Measurements from ENCODE around the gene RNU5D-1.
"Not testable (repeated sequence)": the region's sequence is repeated elsewhere in the genome, so short reads cannot be mapped to it uniquely, and the experiment has no call there.

The RNU5D-1 gene

DNA sequence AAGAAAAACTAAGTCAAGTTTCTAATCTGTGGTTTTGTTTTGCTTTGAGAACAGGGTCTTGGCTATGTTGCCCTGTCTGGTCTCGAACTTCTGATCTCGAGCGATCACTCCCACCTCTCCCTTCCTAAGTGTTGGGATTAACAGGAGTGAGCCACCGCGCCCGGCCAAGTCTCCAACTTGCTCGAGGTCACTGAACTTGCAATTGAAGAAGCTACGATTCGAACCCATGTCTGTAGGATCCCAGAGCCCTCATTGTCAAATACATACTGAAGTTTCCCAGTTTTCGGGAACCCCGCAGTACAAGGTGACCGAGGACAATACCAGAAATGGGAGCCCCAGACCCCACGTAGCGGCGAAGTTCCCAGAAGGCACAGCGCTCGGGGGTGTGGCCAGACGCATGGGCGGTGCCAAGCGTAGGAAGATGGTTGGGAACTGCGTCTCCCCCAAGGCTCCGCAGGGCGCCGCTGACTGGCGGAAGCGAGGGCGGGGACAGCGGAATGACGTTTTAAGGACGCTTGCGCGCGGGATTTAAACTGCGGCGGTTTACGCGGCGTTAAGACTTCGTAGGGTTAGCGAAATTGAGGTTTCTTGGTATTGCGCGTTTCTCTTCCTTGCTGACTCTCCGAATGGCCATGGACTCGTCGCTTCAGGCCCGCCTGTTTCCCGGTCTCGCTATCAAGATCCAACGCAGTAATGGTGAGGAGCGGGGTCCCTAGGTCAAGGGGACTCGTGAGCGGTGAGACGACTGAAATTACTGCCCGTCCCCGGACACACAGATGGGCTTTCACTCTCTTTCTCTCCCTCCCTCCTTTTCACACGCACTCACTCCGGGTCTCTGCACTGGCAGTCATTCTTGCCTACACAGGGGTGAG is 8.6 kb upstream of the RNU5D-1 start, which contains the start of gene KIF2C:
Gene KIF2C (plus strand): TSS at position 531 of the 872 bp plus-strand sequence. CDS start 96 bp downstream, at position 627.
- Histone ChIP-seq H2AFZ (ENCODE audit: low read length) (no peak within 1 kb of the TSS), H3F3A (ENCODE audit: insufficient read depth, low read length) (no peaks in the 10 kb centered on the region), H3K9ac (ENCODE audit: low read length) (peak within 1 kb of the TSS; percentile 99), H3K4me1 (ENCODE audit: insufficient read depth, low read length, severe bottlenecking) (peaks cover 31% of the 10 kb centered on the region), H3K27me3 (ENCODE audit: insufficient read depth, low read length) (no peaks in the 10 kb centered on the region), H3K79me2 (ENCODE audit: insufficient read depth, low read length) (peaks cover 21% of the 10 kb centered on the region), H3K4me3 (ENCODE audit: low read depth, low read length, poor library complexity, severe bottlenecking) (peak within 1 kb of the TSS; percentile 99), H3K9me2 (ENCODE audit: low read depth, low read length) (no peaks in the 10 kb centered on the region), H3K9me3 (ENCODE audit: low read length) (no peaks in the 10 kb centered on the region), H3K36me3 (ENCODE audit: insufficient read depth, low read length) (peaks cover 33% of the 10 kb centered on the region), H3K27ac (ENCODE audit: low read depth, low read length, poor library complexity, severe bottlenecking) (peak within 1 kb of the TSS; percentile 79), H3K4me2 (ENCODE audit: low read length) (peak within 1 kb of the TSS; percentile 99), H4K20me1 (ENCODE audit: insufficient read depth, low read length) (no peaks in the 10 kb centered on the region)
- TF ChIP-seq, protein P1, sequence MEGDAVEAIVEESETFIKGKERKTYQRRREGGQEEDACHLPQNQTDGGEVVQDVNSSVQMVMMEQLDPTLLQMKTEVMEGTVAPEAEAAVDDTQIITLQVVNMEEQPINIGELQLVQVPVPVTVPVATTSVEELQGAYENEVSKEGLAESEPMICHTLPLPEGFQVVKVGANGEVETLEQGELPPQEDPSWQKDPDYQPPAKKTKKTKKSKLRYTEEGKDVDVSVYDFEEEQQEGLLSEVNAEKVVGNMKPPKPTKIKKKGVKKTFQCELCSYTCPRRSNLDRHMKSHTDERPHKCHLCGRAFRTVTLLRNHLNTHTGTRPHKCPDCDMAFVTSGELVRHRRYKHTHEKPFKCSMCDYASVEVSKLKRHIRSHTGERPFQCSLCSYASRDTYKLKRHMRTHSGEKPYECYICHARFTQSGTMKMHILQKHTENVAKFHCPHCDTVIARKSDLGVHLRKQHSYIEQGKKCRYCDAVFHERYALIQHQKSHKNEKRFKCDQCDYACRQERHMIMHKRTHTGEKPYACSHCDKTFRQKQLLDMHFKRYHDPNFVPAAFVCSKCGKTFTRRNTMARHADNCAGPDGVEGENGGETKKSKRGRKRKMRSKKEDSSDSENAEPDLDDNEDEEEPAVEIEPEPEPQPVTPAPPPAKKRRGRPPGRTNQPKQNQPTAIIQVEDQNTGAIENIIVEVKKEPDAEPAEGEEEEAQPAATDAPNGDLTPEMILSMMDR (IDR thresholded peaks at IDR 0.05; ENCODE audit: low read length): no peak
- TF ChIP-seq EZH2 (IDR thresholded peaks at IDR 0.05; ENCODE audit: borderline replicate concordance, low read length): no peak

DNA sequence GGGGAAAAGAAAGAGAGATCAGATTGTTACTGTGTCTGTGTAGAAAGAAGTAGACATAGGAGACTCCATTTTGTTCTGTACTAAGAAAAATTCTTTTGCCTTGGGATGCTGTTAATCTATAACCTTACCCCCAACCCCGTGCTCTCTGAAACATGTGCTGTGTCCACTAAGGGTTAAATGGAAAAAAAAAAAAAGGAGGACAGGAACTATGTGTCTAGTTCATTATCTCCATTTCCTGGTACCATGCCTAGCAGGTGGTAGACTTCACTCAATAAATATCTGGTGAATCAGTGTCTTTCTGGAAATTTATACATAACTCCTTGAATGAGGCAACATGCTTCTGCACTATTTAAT is 8.0 kb upstream of the RNU5D-1 start:
- not testable (repeated sequence) for H4K20me1 ChIP-seq (ENCODE audit: insufficient read depth, low read length); H3K9me3 ChIP-seq (ENCODE audit: low read length); H3K27me3 ChIP-seq (ENCODE audit: insufficient read depth, low read length); H3K9me2 ChIP-seq (ENCODE audit: low read depth, low read length); H3F3A ChIP-seq (ENCODE audit: insufficient read depth, low read length); H2AFZ ChIP-seq (ENCODE audit: low read length)
- Histone ChIP-seq H3K36me3 (ENCODE audit: insufficient read depth, low read length) (peaks cover 27% of the 10 kb centered on the region), H3K27ac (ENCODE audit: low read depth, low read length, poor library complexity, severe bottlenecking) (peak overlapping the region; percentile 74), H3K79me2 (ENCODE audit: insufficient read depth, low read length) (peaks cover 21% of the 10 kb centered on the region), H3K4me1 (ENCODE audit: insufficient read depth, low read length, severe bottlenecking) (peaks cover 31% of the 10 kb centered on the region), H3K4me3 (ENCODE audit: low read depth, low read length, poor library complexity, severe bottlenecking) (peak overlapping the region; percentile 99), H3K4me2 (ENCODE audit: low read length) (peak overlapping the region; percentile 99), H3K9ac (ENCODE audit: low read length) (peak overlapping the region; percentile 99)

DNA sequence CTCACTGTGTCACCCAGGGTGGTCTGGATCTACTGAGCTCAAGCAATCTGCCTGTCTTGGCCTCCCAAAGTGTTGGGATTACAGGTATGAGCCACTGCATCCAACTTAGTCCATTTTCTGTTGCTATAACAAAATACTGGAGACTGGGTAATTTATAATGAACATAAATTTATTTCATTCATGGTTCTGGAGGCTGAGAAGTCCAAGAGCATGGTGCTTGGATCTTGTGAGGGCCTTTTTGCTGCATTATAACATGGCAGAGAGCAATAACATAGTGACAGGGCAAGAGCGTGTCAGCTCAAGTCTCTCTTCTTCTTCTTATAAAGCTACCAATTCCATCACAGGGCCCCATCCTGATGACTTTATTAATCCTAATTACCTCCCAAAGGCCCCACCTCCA is 5.0 kb upstream of the RNU5D-1 start:
- Histone ChIP-seq H3K9me2 (ENCODE audit: low read depth, low read length) (no peaks in the 10 kb centered on the region), H3K9ac (ENCODE audit: low read length) (no peak overlapping the region), H3K4me3 (ENCODE audit: low read depth, low read length, poor library complexity, severe bottlenecking) (no peak overlapping the region), H3K27me3 (ENCODE audit: insufficient read depth, low read length) (no peaks in the 10 kb centered on the region), H3K36me3 (ENCODE audit: insufficient read depth, low read length) (peaks cover 4% of the 10 kb centered on the region; the same call in 1 of the 2 replicates), H3F3A (ENCODE audit: insufficient read depth, low read length) (no peaks in the 10 kb centered on the region), H4K20me1 (ENCODE audit: insufficient read depth, low read length) (no peaks in the 10 kb centered on the region), H2AFZ (ENCODE audit: low read length) (no peak overlapping the region), H3K4me2 (ENCODE audit: low read length) (no peak overlapping the region), H3K27ac (ENCODE audit: low read depth, low read length, poor library complexity, severe bottlenecking) (no peak overlapping the region), H3K79me2 (ENCODE audit: insufficient read depth, low read length) (peaks cover 13% of the 10 kb centered on the region), H3K9me3 (ENCODE audit: low read length) (no peaks in the 10 kb centered on the region), H3K4me1 (ENCODE audit: insufficient read depth, low read length, severe bottlenecking) (peaks cover 26% of the 10 kb centered on the region)
- TF ChIP-seq EZH2 (IDR thresholded peaks at IDR 0.05; ENCODE audit: borderline replicate concordance, low read length): no peak
- TF ChIP-seq, protein P1 (IDR thresholded peaks at IDR 0.05; ENCODE audit: low read length): no peak

Data from OCI-LY1 (cell line).